Measurements from ENCODE around the gene INPP5D. TPM values are rescaled to one million over a fixed set of nuclear protein-coding genes. Genes with fewer than 3 reads are reported as not detected.

Gene INPP5D
- total RNA-seq, 4 donors from 2014 or later, result 26.6 to 40.6 (median 27.0) TPM

DNA sequence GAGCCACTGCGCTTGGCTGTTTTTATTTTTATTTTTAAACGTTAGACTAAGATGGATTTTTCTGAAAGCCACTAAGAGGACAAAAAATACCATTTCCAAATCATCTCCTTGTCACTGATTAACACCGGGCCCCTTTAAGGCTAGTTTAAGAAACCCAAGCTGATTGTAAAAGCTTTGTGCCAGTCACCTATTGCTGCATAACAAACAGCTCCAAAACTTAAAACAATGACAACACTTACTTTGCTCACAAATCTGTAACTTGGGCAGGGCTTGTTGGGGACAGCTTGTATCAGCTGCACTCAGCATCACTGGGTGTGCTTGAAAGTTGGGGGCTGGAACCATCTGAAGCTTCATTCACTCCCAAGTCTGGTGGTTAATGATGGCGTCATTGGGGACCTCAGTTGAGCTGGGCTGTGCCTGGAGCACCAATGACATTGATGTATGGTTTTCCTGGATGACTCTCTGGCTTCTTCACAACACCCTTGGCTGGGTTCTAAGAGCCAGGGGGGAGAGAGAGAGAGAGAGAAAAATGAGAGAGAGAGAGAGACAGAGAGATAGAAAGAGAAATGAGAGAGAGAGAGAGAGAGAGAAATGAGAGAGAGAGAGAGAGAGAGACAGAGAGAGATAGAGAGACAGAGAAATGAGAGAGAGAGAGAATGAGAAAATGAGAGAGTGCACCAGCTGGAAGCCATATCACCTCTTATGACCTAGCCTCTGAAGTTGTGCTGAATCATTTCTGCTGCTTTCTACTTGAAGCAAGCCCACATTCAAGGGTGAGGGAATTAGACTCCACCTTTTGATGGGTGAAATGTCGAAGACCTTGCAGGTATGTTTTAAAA lies 165.3 kb downstream of the INPP5D start:
- TF ChIP-seq CTCF (IDR thresholded peaks at IDR 0.05; ENCODE audit: low read depth), result no peak

DNA sequence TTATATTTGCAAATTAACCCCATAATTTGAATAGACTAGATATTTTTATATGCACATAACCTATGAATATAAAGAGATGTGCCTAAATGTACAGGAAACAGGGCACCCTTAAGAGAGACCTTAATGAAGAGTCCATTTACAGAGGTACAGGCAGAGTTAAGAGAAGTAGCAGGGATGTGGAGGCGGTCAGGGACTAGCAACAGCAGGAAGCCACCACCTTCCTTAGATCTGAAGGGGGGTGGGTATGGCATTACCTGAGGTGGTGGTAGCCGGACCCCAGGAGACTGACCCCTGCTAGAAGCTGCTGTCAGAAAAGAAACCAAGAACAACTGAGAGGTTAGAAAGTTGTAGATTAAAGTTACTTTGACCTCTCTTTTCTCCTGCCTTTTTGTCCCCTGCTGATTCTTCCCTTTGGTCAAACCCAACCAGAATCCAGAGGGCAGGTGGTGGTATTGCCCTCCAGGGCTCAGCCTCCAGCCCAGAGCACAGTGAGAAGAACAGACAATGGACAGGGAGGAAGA lies 166.4 kb downstream of the INPP5D start:
- no peak for TF ChIP-seq CTCF (IDR thresholded peaks at IDR 0.05; ENCODE audit: low read depth)

DNA sequence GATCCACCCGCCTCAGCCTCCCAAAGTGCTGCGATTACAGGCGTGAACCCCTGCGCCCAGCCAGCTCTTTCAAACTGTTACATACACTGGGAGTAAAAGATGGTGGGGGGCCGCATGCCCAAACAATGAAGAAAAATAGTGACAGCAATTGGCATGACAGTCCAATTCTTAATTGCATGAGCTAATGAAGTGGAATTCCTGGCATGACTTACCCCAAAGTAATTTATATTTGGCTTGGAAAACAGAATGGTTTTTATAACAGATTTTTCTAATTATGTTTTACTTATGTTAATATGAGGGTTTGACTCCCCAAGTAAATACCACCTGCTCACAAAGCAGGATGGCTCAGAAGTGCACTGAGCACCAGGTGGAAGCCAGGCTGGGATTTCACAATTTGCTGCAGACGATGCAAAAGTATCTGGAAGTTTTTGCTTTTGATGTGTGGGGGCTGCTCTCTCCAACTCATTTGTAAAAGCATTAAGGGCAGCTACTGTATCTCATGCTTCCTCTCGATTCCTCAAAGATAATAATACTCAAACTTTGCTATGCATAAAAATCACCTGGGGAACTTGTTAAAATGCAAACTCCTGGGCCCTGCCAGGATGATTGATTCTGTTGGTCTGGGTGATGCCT lies 167.3 kb downstream of the INPP5D start:
- no peak for TF ChIP-seq CTCF (IDR thresholded peaks at IDR 0.05; ENCODE audit: low read depth)

- TF ChIP-seq CTCF (IDR thresholded peaks at IDR 0.05; ENCODE audit: low read depth), result no peak
These were observed 168.2 kb downstream of the INPP5D start for GRCh38 chr2:233228376-233228775.

- TF ChIP-seq CTCF (IDR thresholded peaks at IDR 0.05; ENCODE audit: low read depth), result no peak
These were observed 173.6 kb downstream of the INPP5D start for GRCh38 chr2:233233618-233234230.

GRCh38 chr2:233234264-233234663 lies 174.1 kb downstream of the INPP5D start:
- TF ChIP-seq CTCF (IDR thresholded peaks at IDR 0.05; ENCODE audit: low read depth), result no peak

DNA sequence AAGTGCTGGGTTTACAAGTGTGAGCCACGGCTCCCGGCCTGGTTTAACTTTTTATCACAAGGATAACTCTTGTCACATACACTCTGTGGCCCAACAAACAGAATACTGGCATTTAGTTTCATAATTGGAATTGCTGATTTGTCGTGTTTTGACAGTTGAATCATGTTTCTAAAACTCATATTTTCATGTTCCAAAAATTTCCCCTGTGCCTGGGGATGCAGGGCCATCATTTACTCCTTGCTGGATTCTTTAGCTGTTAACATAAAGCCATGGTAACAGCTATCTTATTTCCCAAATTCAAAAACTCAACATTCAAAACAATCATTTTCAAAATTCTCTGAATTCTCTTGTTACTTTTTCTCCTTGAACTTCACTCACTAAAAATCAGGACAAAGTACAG lies 174.9 kb downstream of the INPP5D start:
- no peak for TF ChIP-seq CTCF (IDR thresholded peaks at IDR 0.05; ENCODE audit: low read depth)
